Neural progenitor cell (in vitro differentiated cells): ENCODE results near the gene ANXA6.

Experiments
- CTCF ChIP-seq: fragments of 200-600 bp; sonication (generic); IDR thresholded peaks from 2 replicates; pipeline ENCODE4 v1.5.1; 2017; ENCODE audit warnings: antibody characterized with exemption, mild to moderate bottlenecking
- EZH2 ChIP-seq: fragments of 200-600 bp; sonication (generic); IDR thresholded peaks from 2 replicates; pipeline ENCODE4 v1.6.1; 2017; ENCODE audit warnings: antibody characterized with exemption, mild to moderate bottlenecking, moderate library complexity

- TF ChIP-seq CTCF (no peak), EZH2 (no peak)
Measured at GRCh38 chr5:151132963-151133362, 24.6 kb downstream of the ANXA6 start.
